AG04450 (cell line): ENCODE results near the gene ANO7. TPM values are rescaled to one million over a fixed set of nuclear protein-coding genes. Genes with fewer than 3 reads are reported as not detected.

Experiments used
- CTCF ChIA-PET: fragments of 300-600, 350-600 bp; formaldehyde crosslinking; extraction: SDS; loops from one replicate; lab custom pipeline; 2022; ENCODE audit warnings: antibody characterized with exemption, inconsistent platforms; lab: Charles Lee
- POLR2A ChIA-PET: fragments of 350-600 bp; formaldehyde crosslinking; extraction: SDS; loops from one replicate; lab custom pipeline; 2021; ENCODE audit warnings: antibody characterized with exemption, inconsistent platforms; lab: Yijun Ruan, JAX
- DNase-seq: peaks from one replicate; pipeline ENCODE4 v3.0.0-alpha.2; 2011; ENCODE audit warnings: low read depth, low spot score
- H3K27ac ChIP-seq: one replicate; pipeline ENCODE4 v1.5.1; 2012; ENCODE audit warnings: low read depth, low read length, control low read depth
- H3K27me3 ChIP-seq: one replicate; pipeline ENCODE4 v1.6.0; 2012; ENCODE audit warnings: low read length; ENCODE audit not compliant: control insufficient read depth, insufficient read depth
- H3K4me3 ChIP-seq: 2 replicates; pipeline ENCODE4 v1.5.1; 2011; ENCODE audit warnings: mild to moderate bottlenecking, low read depth, low read length, control low read depth
- H3K9me3 ChIP-seq: 2 replicates; pipeline ENCODE4 v1.5.1; 2012; ENCODE audit warnings: low read length; ENCODE audit not compliant: control insufficient read depth, insufficient read depth
- CTCF ChIP-seq: IDR thresholded peaks from 2 replicates; pipeline ENCODE4 v1.5.1; 2011; ENCODE audit warnings: low read depth, low read length, control low read depth, inconsistent platforms
- polyA plus RNA-seq: library from polyadenylated mRNA; depleted of rRNA; stranded (reverse); fragments of >200 nt; gene quantifications from 2 replicates; pipeline ENCODE4 v1.2.3, GENCODE V29; 2011

Gene ANO7
- polyA plus RNA-seq, 1 experiment = 0.21 TPM

DNA sequence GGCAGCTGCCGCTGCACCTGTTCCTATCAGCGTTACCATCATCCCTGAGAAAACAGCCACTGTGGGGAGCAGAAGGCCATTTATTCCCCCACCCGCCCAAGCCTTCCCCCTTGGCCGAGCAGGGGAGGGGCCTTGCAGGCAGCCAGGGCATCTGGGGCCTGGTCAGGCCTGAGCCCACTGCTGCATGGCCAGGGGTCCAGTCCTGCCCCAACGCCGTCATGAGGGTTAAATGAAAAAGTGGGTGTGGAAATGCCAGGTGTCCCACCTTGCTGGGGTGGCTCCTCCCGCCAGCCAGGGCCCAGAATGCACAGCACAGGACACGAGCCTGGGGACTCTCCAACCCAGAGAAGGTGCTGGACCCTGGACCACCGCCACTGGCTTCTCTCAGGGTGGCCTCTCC is 14.2 kb downstream of the ANO7 start:
- DNase-seq = no peak
- H3K4me3 ChIP-seq = no peak overlapping the region
- ChIA-PET POLR2A (no interaction called here), CTCF (no interaction called here)
- H3K9me3 ChIP-seq = no peaks in the 10 kb centered on the region; the same call in 1 of the 2 replicates
- H3K27ac ChIP-seq = no peak overlapping the region
- H3K27me3 ChIP-seq = peaks cover 4% of the 10 kb centered on the region
- no peak for TF ChIP-seq CTCF

DNA sequence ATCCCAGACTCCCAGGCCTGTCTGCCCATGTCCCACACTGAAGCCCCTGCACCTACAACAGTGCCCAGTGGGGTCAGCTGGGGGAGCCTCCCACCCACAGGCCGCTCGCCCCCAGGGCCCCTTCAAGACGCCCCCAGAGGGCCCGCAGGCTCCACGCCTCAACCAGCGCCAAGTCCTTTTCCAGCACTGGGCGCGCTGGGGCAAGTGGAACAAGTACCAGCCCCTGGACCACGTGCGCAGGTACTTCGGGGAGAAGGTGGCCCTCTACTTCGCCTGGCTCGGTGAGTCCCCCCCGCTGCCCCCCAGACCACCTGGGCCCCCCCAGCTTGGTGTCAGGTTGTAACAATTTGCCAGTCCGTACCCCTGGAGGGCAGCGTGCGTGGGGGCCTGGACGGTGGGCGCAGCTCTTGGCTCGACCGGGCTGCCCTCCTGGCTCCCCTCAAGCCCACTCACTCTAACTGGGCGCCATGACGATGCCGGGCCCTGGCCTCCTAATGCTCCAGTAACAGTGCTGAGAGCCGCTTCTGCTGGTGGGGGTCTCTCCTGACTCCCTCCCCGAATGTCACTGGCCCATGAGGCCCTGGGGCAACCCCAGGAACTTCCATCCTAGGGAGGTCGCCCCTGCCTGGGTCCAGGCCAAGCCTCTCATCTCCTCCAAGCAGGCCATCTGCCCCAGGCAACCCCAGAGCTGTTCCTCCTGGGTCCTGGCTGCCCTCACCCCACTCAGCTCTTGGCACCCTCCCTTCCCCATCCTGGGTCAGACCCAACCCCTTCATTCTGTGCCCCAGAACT is 14.9 kb downstream of the ANO7 start:
- POLR2A ChIA-PET = no interaction called here
- Histone ChIP-seq H3K27me3 (peaks cover under 1% of the 10 kb centered on the region), H3K9me3 (no peaks in the 10 kb centered on the region; the same call in 1 of the 2 replicates), H3K27ac (no peak overlapping the region), H3K4me3 (no peak overlapping the region)
- no peak for TF ChIP-seq CTCF
- no peak for DNase-seq
- CTCF ChIA-PET = no interaction called here

DNA sequence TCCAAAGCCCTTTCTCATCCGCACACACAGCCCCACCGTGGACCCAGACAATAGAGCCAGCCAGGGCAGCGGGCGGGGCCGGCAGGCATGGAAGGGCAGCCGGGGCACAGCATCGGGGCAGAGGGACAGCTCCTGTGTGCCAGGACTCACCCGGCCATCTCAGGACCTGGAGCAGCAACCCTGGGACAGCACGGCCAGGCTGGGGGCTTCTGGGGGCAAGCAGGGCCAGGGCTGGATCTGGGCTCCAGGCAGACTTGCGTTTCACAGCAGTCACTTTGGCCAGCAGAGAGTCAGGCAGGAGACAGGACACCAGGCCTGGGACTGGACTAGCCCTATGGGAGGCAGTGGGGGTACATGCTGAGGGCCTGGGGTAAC is 15.5 kb downstream of the ANO7 start:
- POLR2A ChIA-PET = no interaction called here
- Histone ChIP-seq H3K9me3 (no peaks in the 10 kb centered on the region; the same call in 1 of the 2 replicates), H3K27me3 (no peaks in the 10 kb centered on the region), H3K27ac (no peak overlapping the region), H3K4me3 (no peak overlapping the region)
- DNase-seq = no peak
- CTCF ChIA-PET = no interaction called here
- TF ChIP-seq CTCF = no peak

GRCh38 chr2:241204490-241204889 is 16.0 kb downstream of the ANO7 start:
- Histone ChIP-seq H3K9me3 (no peaks in the 10 kb centered on the region; the same call in 1 of the 2 replicates), H3K27me3 (no peaks in the 10 kb centered on the region), H3K4me3 (no peak overlapping the region), H3K27ac (no peak overlapping the region)
- CTCF ChIA-PET = no interaction called here
- POLR2A ChIA-PET = no interaction called here
- TF ChIP-seq CTCF = no peak
- no peak for DNase-seq

GRCh38 chr2:241205086-241205485 is 16.6 kb downstream of the ANO7 start:
- H3K4me3 ChIP-seq = no peak overlapping the region
- H3K27ac ChIP-seq = no peak overlapping the region
- ChIA-PET POLR2A (no interaction called here), CTCF (interaction anchor here (0.8 kb wide), 1 partner anchor 1121 kb away, joined by 4 read pairs; no protein-coding TSS in a partner anchor)
- no peak for DNase-seq
- no peaks in the 10 kb centered on the region for H3K27me3 ChIP-seq
- no peak for TF ChIP-seq CTCF
- H3K9me3 ChIP-seq = no peaks in the 10 kb centered on the region; the same call in 1 of the 2 replicates
